ENCODE data around the gene PRR5L. TPM values are rescaled to one million over a fixed set of nuclear protein-coding genes. Genes with fewer than 3 reads are reported as not detected.

PRR5L gene
- total RNA-seq, 1 experiment from 2014 or later, result not detected

- H3K36me3 Mint-ChIP-seq (ENCODE audit: insufficient read depth, unreplicated experiment), result no peaks in the 10 kb centered on the region
- H3K9me3 Mint-ChIP-seq (ENCODE audit: unreplicated experiment), result no peaks in the 10 kb centered on the region
- no TSS peak for BruUV-seq (replicated peaks)
- H3K27me3 Mint-ChIP-seq (ENCODE audit: insufficient read depth, unreplicated experiment), result peaks cover 3% of the 10 kb centered on the region
- POLR2A ChIA-PET, result no interaction called here
- Histone ChIP-seq H3K4me3 (ENCODE audit: low read depth, low read length) (no peak overlapping the region), H3K9me3 (no peaks in the 10 kb centered on the region), H3K36me3 (ENCODE audit: control insufficient read depth, insufficient read depth, low read length) (no peaks in the 10 kb centered on the region), H3K4me1 (no peaks in the 10 kb centered on the region), H3K27me3 (replicated peaks; ENCODE audit: control insufficient read depth, insufficient read depth, low read length) (no peaks in the 10 kb centered on the region; the same call in 1 of the 2 replicates)
- CTCF ChIA-PET, result no interaction called here
- no peak overlapping the region for H3K27ac Mint-ChIP-seq (ENCODE audit: unreplicated experiment)
- no peak overlapping the region for H3K4me3 Mint-ChIP-seq (ENCODE audit: unreplicated experiment)
- DNase-seq, result no peak
- no peaks in the 10 kb centered on the region for H3K4me1 Mint-ChIP-seq (ENCODE audit: low read depth, unreplicated experiment)
- intact Hi-C loops (cut with micrococcal nuclease; ENCODE audit: unreplicated experiment), result no loop called here
- TF ChIP-seq, protein P1, sequence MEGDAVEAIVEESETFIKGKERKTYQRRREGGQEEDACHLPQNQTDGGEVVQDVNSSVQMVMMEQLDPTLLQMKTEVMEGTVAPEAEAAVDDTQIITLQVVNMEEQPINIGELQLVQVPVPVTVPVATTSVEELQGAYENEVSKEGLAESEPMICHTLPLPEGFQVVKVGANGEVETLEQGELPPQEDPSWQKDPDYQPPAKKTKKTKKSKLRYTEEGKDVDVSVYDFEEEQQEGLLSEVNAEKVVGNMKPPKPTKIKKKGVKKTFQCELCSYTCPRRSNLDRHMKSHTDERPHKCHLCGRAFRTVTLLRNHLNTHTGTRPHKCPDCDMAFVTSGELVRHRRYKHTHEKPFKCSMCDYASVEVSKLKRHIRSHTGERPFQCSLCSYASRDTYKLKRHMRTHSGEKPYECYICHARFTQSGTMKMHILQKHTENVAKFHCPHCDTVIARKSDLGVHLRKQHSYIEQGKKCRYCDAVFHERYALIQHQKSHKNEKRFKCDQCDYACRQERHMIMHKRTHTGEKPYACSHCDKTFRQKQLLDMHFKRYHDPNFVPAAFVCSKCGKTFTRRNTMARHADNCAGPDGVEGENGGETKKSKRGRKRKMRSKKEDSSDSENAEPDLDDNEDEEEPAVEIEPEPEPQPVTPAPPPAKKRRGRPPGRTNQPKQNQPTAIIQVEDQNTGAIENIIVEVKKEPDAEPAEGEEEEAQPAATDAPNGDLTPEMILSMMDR (IDR thresholded peaks at IDR 0.05; ENCODE audit: insufficient read depth in 1 of 2, low read depth in 1 of 2, low read length in 1 of 2, severe bottlenecking in 1 of 2, unreplicated experiment in 1 of 2), result no peak
Observed at GRCh38 chr11:36360826-36361415, 64.8 kb downstream of the PRR5L start.

- no peaks in the 10 kb centered on the region for H3K9me3 Mint-ChIP-seq (ENCODE audit: unreplicated experiment)
- H3K36me3 Mint-ChIP-seq (ENCODE audit: insufficient read depth, unreplicated experiment), result no peaks in the 10 kb centered on the region
- Histone ChIP-seq H3K36me3 (ENCODE audit: control insufficient read depth, insufficient read depth, low read length) (no peaks in the 10 kb centered on the region), H3K4me3 (ENCODE audit: low read depth, low read length) (no peak overlapping the region), H3K9me3 (no peaks in the 10 kb centered on the region), H3K4me1 (no peaks in the 10 kb centered on the region), H3K27me3 (replicated peaks; ENCODE audit: control insufficient read depth, insufficient read depth, low read length) (no peaks in the 10 kb centered on the region; the same call in 1 of the 2 replicates)
- TF ChIP-seq, protein P1 (IDR thresholded peaks at IDR 0.05; ENCODE audit: insufficient read depth in 1 of 2, low read depth in 1 of 2, low read length in 1 of 2, severe bottlenecking in 1 of 2, unreplicated experiment in 1 of 2), result no peak
- peaks cover 6% of the 10 kb centered on the region for H3K27me3 Mint-ChIP-seq (ENCODE audit: insufficient read depth, unreplicated experiment)
- H3K4me1 Mint-ChIP-seq (ENCODE audit: low read depth, unreplicated experiment), result no peaks in the 10 kb centered on the region
- BruUV-seq (replicated peaks), result no TSS peak
- no peak overlapping the region for H3K27ac Mint-ChIP-seq (ENCODE audit: unreplicated experiment)
- ChIA-PET POLR2A (no interaction called here), CTCF (no interaction called here)
- intact Hi-C loops (cut with micrococcal nuclease; ENCODE audit: unreplicated experiment), result no loop called here
- peak overlapping the region; percentile 32 for H3K4me3 Mint-ChIP-seq (ENCODE audit: unreplicated experiment)
- no peak for DNase-seq
Observed at GRCh38 chr11:36361472-36361871, 65.4 kb downstream of the PRR5L start.

- H3K27ac Mint-ChIP-seq (ENCODE audit: unreplicated experiment), result no peak overlapping the region
Observed at GRCh38 chr11:36361901-36362391, 65.9 kb downstream of the PRR5L start.

More at GRCh38 chr11:36361901-36362391, 65.9 kb downstream of the PRR5L start:
- no peaks in the 10 kb centered on the region for H3K4me1 Mint-ChIP-seq (ENCODE audit: low read depth, unreplicated experiment)
- peak overlapping the region; percentile 32 for H3K4me3 Mint-ChIP-seq (ENCODE audit: unreplicated experiment)
- Histone ChIP-seq H3K36me3 (ENCODE audit: control insufficient read depth, insufficient read depth, low read length) (no peaks in the 10 kb centered on the region), H3K9me3 (no peaks in the 10 kb centered on the region), H3K27me3 (replicated peaks; ENCODE audit: control insufficient read depth, insufficient read depth, low read length) (no peaks in the 10 kb centered on the region; the same call in 1 of the 2 replicates), H3K4me1 (no peaks in the 10 kb centered on the region), H3K4me3 (ENCODE audit: low read depth, low read length) (no peak overlapping the region)
- ChIA-PET CTCF (no interaction called here), POLR2A (no interaction called here)
- TF ChIP-seq, protein P1 (IDR thresholded peaks at IDR 0.05; ENCODE audit: insufficient read depth in 1 of 2, low read depth in 1 of 2, low read length in 1 of 2, severe bottlenecking in 1 of 2, unreplicated experiment in 1 of 2), result no peak
- DNase-seq, result no peak
- BruUV-seq (replicated peaks), result no TSS peak
- peaks cover 6% of the 10 kb centered on the region for H3K27me3 Mint-ChIP-seq (ENCODE audit: insufficient read depth, unreplicated experiment)
- no peaks in the 10 kb centered on the region for H3K9me3 Mint-ChIP-seq (ENCODE audit: unreplicated experiment)
- intact Hi-C loops (cut with micrococcal nuclease; ENCODE audit: unreplicated experiment), result no loop called here
- H3K36me3 Mint-ChIP-seq (ENCODE audit: insufficient read depth, unreplicated experiment), result no peaks in the 10 kb centered on the region
